ENCODE measurements around the gene S100A1.

DNA sequence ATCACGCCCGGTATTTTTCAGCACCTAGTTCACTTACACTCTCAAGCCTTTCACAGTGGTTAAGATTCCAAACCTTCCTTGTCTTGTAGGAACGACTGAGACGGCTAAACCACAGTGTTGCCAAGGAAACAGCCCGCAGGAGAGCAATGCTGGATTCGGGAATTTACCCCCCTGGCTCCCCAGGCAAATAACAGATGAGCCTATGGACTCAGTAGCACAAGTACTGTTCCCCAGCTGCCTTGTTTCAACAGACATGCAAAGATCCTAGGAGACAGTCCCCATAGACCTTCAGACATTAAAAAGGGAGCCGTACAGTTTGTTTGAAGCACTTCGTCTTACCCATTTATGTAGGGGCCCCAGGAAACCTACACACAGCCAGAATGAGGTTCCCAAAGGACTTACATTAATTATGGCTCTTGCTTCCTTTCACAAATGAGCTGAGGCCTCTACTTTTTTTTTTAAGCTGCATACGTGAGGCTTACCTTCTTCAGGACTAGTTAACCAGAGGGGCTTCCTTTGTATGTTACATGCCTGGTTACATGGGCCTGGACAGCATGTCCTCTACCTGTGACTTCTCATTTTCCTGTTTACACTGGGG, 33.0 kb downstream of the S100A1 start:
- TF ChIP-seq, protein P1, sequence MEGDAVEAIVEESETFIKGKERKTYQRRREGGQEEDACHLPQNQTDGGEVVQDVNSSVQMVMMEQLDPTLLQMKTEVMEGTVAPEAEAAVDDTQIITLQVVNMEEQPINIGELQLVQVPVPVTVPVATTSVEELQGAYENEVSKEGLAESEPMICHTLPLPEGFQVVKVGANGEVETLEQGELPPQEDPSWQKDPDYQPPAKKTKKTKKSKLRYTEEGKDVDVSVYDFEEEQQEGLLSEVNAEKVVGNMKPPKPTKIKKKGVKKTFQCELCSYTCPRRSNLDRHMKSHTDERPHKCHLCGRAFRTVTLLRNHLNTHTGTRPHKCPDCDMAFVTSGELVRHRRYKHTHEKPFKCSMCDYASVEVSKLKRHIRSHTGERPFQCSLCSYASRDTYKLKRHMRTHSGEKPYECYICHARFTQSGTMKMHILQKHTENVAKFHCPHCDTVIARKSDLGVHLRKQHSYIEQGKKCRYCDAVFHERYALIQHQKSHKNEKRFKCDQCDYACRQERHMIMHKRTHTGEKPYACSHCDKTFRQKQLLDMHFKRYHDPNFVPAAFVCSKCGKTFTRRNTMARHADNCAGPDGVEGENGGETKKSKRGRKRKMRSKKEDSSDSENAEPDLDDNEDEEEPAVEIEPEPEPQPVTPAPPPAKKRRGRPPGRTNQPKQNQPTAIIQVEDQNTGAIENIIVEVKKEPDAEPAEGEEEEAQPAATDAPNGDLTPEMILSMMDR (IDR thresholded peaks at IDR 0.05): no peak
- no peak for TF ChIP-seq ZFX (IDR thresholded peaks at IDR 0.05; ENCODE audit: borderline replicate concordance)
